ENCODE measurements around the gene NKX1-1. TPM values are rescaled to one million over a fixed set of nuclear protein-coding genes. Genes with fewer than 3 reads are reported as not detected.
"Not testable (repeated sequence)": the region's sequence is repeated elsewhere in the genome, so short reads cannot be mapped to it uniquely, and the experiment has no call there.

NKX1-1 gene
- total RNA-seq, 1 donor = not detected

GRCh38 chr4:1373892-1374705 lies 32.1 kb downstream of the NKX1-1 start:
- no peak for TF ChIP-seq CTCF (IDR thresholded peaks at IDR 0.05; ENCODE audit: insufficient read depth, low read depth, low read length)
- no peak for DNase-seq (ENCODE audit: low read depth)
- no peak overlapping the region for H3K4me3 ChIP-seq (ENCODE audit: low read depth, low read length)

- H3K4me3 ChIP-seq (ENCODE audit: low read depth, low read length); DNase-seq (ENCODE audit: low read depth): not testable (repeated sequence)
Measured at GRCh38 chr4:1372576-1372975, 33.7 kb downstream of the NKX1-1 start.

- no peak overlapping the region for H3K4me3 ChIP-seq (ENCODE audit: low read depth, low read length)
- DNase-seq (ENCODE audit: low read depth) = no peak
- no peak for TF ChIP-seq CTCF (IDR thresholded peaks at IDR 0.05; ENCODE audit: insufficient read depth, low read depth, low read length)
Measured at GRCh38 chr4:1371176-1372165, 34.8 kb downstream of the NKX1-1 start.

- no peak for TF ChIP-seq CTCF (IDR thresholded peaks at IDR 0.05; ENCODE audit: insufficient read depth, low read depth, low read length)
- no peak for DNase-seq (ENCODE audit: low read depth)
- no peak overlapping the region for H3K4me3 ChIP-seq (ENCODE audit: low read depth, low read length)
Measured at GRCh38 chr4:1370321-1371124, 35.7 kb downstream of the NKX1-1 start.

- peak; percentile 2 for DNase-seq (ENCODE audit: low read depth)
- H3K4me3 ChIP-seq (ENCODE audit: low read depth, low read length) = no peak overlapping the region
- no peak for TF ChIP-seq CTCF (IDR thresholded peaks at IDR 0.05; ENCODE audit: insufficient read depth, low read depth, low read length)
Measured at GRCh38 chr4:1369479-1370079, 36.7 kb downstream of the NKX1-1 start.

- DNase-seq (ENCODE audit: low read depth) = no peak
- H3K4me3 ChIP-seq (ENCODE audit: low read depth, low read length) = no peak overlapping the region
- TF ChIP-seq CTCF (IDR thresholded peaks at IDR 0.05; ENCODE audit: insufficient read depth, low read depth, low read length) = no peak
Measured at GRCh38 chr4:1369091-1369450, 37.2 kb downstream of the NKX1-1 start.
